NCI-H226 (cell line): ENCODE measurements around the gene SLC9A6.
A peak's percentile ranks its signal among the peaks of the same experiment; 100 is the strongest.
"Not testable (repeated sequence)": the region's sequence is repeated elsewhere in the genome, so short reads cannot be mapped to it uniquely, and the experiment has no call there.

ENCODE experiments used
- DNase-seq: peaks from one replicate; pipeline ENCODE4 v3.0.0-alpha.2; 2015

Gene SLC9A6

DNA sequence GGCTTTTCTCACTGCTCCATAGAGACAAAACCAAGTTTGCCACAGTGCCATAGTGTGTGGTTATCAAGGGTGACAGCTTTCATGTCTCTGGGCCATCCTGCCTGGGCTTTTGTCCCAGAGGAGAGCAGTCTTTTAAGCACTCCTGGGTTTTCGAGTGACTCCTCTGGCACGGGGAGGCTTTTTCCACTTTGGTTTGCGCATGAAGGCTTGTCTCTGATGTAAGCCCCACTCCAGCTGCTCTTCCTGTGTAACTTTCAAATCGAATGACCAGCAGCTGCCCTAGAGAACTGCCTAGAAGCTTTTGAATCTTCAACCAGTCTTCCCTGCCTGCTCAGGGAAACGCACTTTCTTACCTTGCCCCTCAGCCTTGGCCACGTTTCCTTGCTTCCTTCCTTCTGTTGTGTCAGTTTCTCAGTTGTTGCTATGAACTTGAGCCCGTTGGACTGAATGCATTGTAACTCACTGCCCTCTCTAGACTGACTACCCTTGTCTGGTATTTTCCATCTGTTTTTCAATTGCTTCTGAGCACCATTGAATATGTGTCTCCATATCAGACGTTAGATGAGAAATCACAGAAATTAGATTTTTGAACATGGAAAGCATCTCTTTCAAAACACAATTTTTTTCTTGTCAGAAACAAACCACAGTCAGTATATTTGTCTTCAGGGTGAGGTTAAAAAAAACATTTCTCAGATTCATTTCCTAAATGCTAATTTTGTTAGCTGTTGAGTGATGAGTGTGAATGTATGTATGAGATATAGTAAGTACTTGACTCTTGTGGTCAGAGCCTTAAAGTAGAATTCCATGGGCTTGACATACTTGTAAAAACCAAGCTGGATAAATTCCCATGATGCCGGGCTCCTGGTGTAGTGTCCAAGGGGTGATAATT lies 45.3 kb downstream of the SLC9A6 start:
- peak; percentile 10 for DNase-seq

- no peak for DNase-seq
These were observed 46.4 kb downstream of the SLC9A6 start for GRCh38 chrX:136031626-136032025.

DNA sequence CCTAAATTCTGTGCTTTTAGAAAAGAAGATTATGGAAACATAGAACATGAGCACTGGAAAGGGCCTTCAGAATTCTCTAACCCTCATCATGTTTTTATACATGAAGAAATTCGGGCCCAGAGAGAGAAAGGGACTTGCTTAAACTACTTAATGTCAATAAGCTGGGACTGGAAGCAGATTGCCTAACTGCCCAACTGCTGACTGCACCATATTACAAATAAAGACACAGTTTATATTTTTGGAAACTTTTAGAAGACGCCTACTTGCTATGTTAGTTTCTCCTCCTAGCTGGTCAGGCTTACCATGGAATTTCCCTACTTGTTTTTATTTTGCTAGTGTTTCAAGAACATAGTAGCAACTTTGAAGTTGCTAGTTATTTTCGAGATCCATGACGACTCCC lies 47.1 kb downstream of the SLC9A6 start:
- DNase-seq, result no peak

DNA sequence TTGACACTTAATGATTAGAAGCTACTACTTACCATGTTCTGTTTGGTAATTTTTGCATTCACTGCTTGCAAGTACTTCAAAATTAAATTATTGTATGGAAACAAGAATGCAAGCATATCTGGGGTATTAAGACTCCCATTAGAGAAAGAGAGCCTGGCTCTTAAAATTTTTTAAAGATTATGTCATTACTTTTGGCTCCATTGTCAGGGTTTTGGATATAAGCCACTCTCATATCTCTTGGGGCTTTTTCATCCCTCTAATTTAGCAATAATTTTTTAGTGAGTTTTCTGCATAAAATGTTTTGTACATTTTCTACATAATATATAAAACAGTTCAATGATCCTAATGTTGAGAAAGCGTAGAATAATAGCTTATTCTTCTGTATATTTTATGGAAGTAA lies 49.4 kb downstream of the SLC9A6 start:
- peak; percentile 6 for DNase-seq

DNA sequence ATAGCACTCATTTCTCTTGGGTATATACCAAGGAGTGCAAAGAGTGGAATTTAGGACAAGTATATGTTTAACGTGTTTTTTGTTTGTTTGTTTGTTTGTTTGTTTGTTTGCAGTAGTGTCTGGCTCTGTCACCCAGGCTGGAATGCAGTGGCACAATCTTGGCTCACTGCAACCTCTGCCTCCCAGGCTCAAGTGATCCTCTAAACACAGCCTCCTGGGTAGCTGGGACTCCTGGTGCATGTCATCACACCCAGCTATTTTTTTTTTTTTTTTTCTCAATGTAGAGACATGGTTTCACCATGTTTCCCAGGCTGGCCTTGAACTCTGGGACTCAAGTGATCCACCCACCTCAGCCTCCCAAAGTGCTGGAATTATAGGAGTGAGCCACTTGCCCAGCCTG lies 50.4 kb downstream of the SLC9A6 start:
- DNase-seq, result no peak

GRCh38 chrX:136039485-136039884 lies 54.2 kb downstream of the SLC9A6 start:
- DNase-seq, result no peak

GRCh38 chrX:136039968-136040367 lies 54.7 kb downstream of the SLC9A6 start:
- DNase-seq, result no peak

- DNase-seq, result no peak
These were observed 56.1 kb downstream of the SLC9A6 start for GRCh38 chrX:136041254-136041812.

GRCh38 chrX:136045008-136045407 lies 59.8 kb downstream of the SLC9A6 start:
- DNase-seq, result no peak

GRCh38 chrX:136046295-136047015 lies 61.2 kb downstream of the SLC9A6 start:
- DNase-seq, result no peak

DNA sequence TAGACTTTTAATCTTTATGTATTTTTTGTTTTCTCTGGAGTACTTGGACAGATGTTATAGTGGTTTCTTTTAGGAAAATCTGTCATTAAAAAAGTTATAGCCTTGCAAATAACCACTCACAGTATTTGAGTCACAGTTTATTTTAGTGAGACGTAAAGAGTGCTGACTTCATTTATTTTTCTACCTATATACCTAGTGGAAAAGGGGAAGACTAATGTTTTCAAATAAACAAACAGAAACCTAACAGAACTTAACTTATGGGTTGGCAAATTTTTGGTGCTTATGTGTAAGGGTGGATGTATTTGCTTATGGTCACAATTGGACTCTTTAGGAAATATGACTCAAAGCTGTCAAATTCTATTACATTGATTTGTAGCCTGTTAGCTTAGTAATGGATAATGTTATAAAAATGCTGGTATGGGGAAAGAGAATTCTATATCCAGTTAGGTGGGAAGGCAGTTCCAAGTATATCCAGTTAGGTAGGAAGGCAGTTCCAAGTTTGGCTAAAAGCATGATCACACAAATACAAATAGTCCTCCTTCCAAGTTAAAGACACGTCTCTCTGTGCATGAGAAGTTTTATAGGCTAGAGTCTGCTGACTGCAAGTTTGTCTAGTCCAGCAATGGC lies 61.9 kb downstream of the SLC9A6 start:
- no peak for DNase-seq

- DNase-seq, result peak; percentile 7
These were observed 62.7 kb downstream of the SLC9A6 start for GRCh38 chrX:136047969-136048368.

- no peak for DNase-seq
These were observed 63.2 kb downstream of the SLC9A6 start for GRCh38 chrX:136048446-136048845.

DNA sequence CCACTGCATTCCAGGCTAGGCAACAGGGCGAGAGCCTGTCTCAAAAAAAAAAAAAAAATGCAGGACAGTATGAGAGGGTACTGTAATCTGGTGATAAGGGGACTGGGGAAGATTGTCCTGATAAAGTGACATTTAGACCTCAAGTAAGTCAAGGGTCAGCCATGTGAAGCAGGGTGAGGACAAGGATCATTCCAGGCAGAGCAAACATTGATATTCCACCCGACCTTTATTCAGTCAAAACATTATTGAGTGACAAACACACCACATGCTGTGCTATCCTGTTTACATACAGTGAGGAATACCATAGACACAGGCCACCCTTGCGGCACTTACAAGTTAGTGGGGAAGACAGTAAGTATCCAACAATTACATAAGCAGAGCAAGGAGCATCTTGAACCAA lies 64.4 kb downstream of the SLC9A6 start:
- no peak for DNase-seq

GRCh38 chrX:136050875-136051274 lies 65.6 kb downstream of the SLC9A6 start:
- DNase-seq, result not testable (repeated sequence)

GRCh38 chrX:136051611-136052010 lies 66.4 kb downstream of the SLC9A6 start:
- DNase-seq, result no peak

GRCh38 chrX:136055651-136056221 lies 70.5 kb downstream of the SLC9A6 start:
- DNase-seq, result no peak

DNA sequence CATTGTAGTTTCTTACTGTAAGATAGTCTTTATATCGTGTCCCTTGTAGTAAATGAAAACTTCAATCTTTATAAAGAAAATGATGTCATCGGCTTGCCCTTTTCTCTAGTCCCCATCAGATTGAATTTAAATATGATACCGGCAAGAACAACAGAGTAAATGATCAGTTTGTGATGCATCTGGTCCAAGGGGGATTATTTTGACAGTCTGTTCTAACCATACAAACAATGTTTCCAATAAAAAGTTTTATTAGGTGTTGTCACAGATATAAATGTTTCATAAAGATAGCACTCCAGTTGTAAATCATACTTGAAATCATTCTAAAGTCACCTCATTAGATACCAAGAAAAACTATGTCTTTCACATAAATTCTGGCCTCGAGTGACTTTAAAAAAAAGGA lies 72.3 kb downstream of the SLC9A6 start:
- no peak for DNase-seq

- DNase-seq, result no peak
These were observed 74.1 kb downstream of the SLC9A6 start for GRCh38 chrX:136059350-136059749.

DNA sequence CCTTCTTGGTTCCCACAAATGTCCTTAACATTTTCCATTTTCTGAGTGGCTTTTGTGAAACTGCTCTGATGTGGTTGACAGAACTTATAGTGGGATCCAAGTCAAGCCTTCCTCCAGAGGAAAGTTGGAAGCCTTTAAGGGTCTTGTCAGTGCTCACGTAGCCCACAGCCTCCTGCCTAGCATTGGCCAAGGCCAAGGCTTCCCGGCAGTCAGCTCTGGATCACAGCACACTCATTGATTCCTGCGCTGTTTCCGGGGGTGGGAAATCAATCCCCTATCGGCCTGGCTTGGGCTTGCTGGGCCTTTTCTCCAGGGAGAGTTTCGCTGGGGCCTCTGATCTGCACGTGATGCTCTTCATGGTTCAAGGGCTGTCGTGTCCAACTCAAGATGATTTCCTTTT lies 76.1 kb downstream of the SLC9A6 start:
- no peak for DNase-seq

- DNase-seq, result no peak
These were observed 76.5 kb downstream of the SLC9A6 start for GRCh38 chrX:136061696-136062095.

GRCh38 chrX:136063340-136064079 lies 78.3 kb downstream of the SLC9A6 start:
- DNase-seq, result peak; percentile 50
